ENCODE measurements around the gene CYLC1. TPM values are rescaled to one million over a fixed set of nuclear protein-coding genes. Genes with fewer than 3 reads are reported as not detected.

CYLC1 gene
- not detected for total RNA-seq

DNA sequence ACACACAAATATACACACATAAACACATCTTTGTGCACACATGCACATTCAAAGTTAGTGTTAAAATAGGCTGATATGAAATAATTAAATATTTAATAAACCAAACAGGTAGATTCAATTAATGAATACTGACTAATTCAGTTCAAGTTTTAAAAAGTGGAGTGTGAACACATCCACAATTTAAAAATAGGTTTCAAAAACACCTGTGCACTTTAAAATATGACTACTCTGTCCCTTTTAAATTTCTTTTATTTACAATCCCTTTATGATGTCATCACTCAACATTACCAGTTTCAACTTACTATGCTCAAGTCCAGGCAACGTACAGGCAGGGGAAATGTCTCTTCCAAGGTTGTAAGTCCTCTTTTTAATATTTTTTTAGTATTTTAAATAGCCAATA, at the start of gene CYLC1:
Gene CYLC1 (plus strand): TSS at position 301 of the 400 bp plus-strand sequence. CDS start 37 bp downstream, at position 338.
- no peak within 1 kb of the TSS for H3K4me3 Mint-ChIP-seq
- ATAC-seq = no peak
- H3K36me3 Mint-ChIP-seq (ENCODE audit: low read depth) = no peaks in the 10 kb centered on the region
- no peaks in the 10 kb centered on the region for H3K9me3 Mint-ChIP-seq (ENCODE audit: insufficient read depth)
- no peaks in the 10 kb centered on the region for H3K4me1 Mint-ChIP-seq (ENCODE audit: low read depth)
- H3K27ac Mint-ChIP-seq = no peak within 1 kb of the TSS
- CTCF ChIA-PET = no interaction called here
- H3K27me3 Mint-ChIP-seq (ENCODE audit: low read depth) = no peaks in the 10 kb centered on the region
- POLR2A ChIA-PET = no interaction called here
- DNase-seq = no peak

DNA sequence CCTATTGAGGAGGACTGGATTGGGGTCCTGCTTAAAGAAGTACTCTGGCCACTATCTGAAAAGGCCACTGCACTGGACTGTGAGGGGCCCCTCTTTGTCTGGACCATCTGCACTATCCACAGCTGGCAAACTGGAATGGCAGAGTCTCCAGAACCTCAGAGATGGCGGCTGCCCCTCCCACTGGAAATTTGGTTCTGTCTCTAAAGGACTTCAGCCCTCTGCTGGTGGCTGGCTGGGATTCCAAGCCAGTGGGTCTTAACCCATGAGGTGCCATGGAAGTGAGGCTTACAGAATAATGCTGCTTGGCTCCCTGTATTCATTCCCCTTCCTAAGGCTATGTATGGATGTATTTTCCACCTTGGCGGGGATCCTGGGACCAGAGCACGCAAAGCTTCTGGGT, 41.6 kb upstream of the CYLC1 start:
- ChIA-PET POLR2A (no interaction called here), CTCF (no interaction called here)
- DNase-seq (no peak), ATAC-seq (no peak)
- no peaks in the 10 kb centered on the region for H3K4me1 Mint-ChIP-seq (ENCODE audit: low read depth)
- H3K27ac Mint-ChIP-seq = no peak overlapping the region
- no peaks in the 10 kb centered on the region for H3K36me3 Mint-ChIP-seq (ENCODE audit: low read depth)
- H3K27me3 Mint-ChIP-seq (ENCODE audit: low read depth) = no peaks in the 10 kb centered on the region
- H3K9me3 Mint-ChIP-seq (ENCODE audit: insufficient read depth) = no peaks in the 10 kb centered on the region
- H3K4me3 Mint-ChIP-seq = no peak overlapping the region

DNA sequence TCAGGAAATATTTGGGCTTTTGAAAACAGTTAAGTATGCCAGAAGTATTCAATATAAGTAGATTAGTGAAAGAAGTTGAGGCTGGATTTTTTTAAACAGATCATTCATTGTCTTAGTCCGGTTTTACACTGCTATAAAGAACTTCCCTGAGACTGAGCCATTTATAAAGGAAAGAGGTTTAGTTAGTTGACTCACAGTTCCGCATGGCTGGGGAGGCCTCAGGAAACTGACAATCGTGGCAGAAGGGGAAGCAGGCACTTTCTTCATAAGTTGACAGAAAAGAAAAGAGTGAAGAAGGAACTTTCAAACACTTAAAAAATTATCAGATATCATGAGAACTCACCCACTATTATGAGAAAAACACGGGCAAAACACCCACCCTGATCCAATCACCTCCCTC, 31.1 kb upstream of the CYLC1 start:
- Mint-ChIP-seq H3K4me3 (no peak overlapping the region), H3K36me3 (ENCODE audit: low read depth) (no peaks in the 10 kb centered on the region), H3K4me1 (ENCODE audit: low read depth) (no peaks in the 10 kb centered on the region), H3K9me3 (ENCODE audit: insufficient read depth) (no peaks in the 10 kb centered on the region), H3K27ac (no peak overlapping the region), H3K27me3 (ENCODE audit: low read depth) (no peaks in the 10 kb centered on the region)
- ATAC-seq (no peak), DNase-seq (no peak)
- ChIA-PET CTCF (no interaction called here), POLR2A (no interaction called here)

DNA sequence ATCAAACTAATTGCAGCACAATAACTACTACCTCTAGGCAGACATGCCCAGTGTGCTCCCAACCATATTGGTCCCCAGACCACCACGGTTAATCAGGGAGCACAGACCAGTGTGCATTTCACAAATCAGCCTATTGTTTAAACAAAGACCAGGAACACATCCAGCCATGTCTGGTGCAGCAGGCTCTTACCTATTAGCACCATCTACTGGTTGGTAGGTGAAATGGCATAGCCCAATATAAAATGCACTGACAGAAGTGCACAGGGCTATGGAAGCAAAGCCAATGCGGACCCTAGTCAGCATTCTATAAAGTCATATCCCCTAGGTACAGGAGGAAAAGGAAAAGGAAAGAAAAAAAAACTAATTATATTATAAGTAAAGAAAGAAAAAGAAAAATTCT, 15.5 kb upstream of the CYLC1 start:
- DNase-seq = no peak
- no peak overlapping the region for H3K4me3 Mint-ChIP-seq
- H3K27ac Mint-ChIP-seq = no peak overlapping the region
- ChIA-PET POLR2A (no interaction called here), CTCF (no interaction called here)
- no peak for ATAC-seq
- H3K4me1 Mint-ChIP-seq (ENCODE audit: low read depth) = no peaks in the 10 kb centered on the region
- no peaks in the 10 kb centered on the region for H3K36me3 Mint-ChIP-seq (ENCODE audit: low read depth)
- H3K27me3 Mint-ChIP-seq (ENCODE audit: low read depth) = no peaks in the 10 kb centered on the region
- H3K9me3 Mint-ChIP-seq (ENCODE audit: insufficient read depth) = no peaks in the 10 kb centered on the region

DNA sequence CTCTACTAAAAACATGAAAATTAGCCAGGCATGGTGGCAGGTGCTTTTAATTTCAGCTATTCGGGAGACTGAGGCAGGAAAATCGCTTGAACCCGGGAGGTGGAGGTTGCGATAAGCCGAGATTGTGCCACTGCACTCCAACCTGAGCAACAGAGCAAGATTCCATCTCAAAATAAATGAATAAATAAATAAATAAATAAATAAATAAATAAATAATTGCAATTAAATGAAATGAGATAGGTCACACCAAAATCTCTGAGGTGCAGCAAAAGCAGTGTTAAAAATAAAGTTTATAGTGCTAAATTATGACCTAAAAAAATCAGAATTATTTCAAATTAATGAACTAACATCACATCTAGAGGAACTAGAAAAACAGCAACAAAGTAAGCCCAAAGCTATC, 13.6 kb upstream of the CYLC1 start:
- Mint-ChIP-seq H3K27me3 (ENCODE audit: low read depth) (no peaks in the 10 kb centered on the region), H3K9me3 (ENCODE audit: insufficient read depth) (no peaks in the 10 kb centered on the region), H3K27ac (no peak overlapping the region), H3K36me3 (ENCODE audit: low read depth) (no peaks in the 10 kb centered on the region), H3K4me3 (no peak overlapping the region), H3K4me1 (ENCODE audit: low read depth) (no peaks in the 10 kb centered on the region)
- ATAC-seq = no peak
- DNase-seq = no peak
- CTCF ChIA-PET = no interaction called here
- POLR2A ChIA-PET = no interaction called here

GRCh38 chrX:83888585-83888984, 27.6 kb downstream of the CYLC1 start:
- H3K27me3 Mint-ChIP-seq (ENCODE audit: low read depth) = no peaks in the 10 kb centered on the region
- ChIA-PET POLR2A (no interaction called here), CTCF (no interaction called here)
- ATAC-seq (no peak), DNase-seq (no peak)
- no peak overlapping the region for H3K4me3 Mint-ChIP-seq
- no peak overlapping the region for H3K27ac Mint-ChIP-seq
- H3K4me1 Mint-ChIP-seq (ENCODE audit: low read depth) = no peaks in the 10 kb centered on the region
- no peaks in the 10 kb centered on the region for H3K9me3 Mint-ChIP-seq (ENCODE audit: insufficient read depth)
- H3K36me3 Mint-ChIP-seq (ENCODE audit: low read depth) = no peaks in the 10 kb centered on the region

DNA sequence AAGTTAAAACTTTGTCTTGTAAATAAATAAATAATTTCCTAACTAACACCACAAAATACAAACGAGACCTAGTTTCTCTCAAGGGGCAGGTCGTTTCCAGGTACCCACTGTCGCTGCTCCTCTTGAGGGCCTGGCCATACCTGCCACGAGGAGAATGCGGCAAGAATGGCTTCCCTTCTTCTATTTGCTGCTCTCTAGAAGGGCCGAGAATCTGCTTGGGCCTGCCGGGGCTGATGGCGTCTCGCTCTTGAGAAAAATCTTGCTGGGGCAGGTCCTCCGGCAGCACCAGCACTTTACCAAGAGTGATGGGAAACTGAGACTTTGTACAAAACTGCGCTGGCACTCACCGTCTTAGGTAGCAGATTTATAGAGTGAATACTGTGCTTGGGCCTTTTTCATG, 31.5 kb downstream of the CYLC1 start:
- Mint-ChIP-seq H3K4me3 (no peak overlapping the region), H3K27ac (no peak overlapping the region), H3K36me3 (ENCODE audit: low read depth) (no peaks in the 10 kb centered on the region), H3K9me3 (ENCODE audit: insufficient read depth) (no peaks in the 10 kb centered on the region), H3K4me1 (ENCODE audit: low read depth) (no peaks in the 10 kb centered on the region), H3K27me3 (ENCODE audit: low read depth) (no peaks in the 10 kb centered on the region)
- POLR2A ChIA-PET = no interaction called here
- CTCF ChIA-PET = no interaction called here
- ATAC-seq (no peak), DNase-seq (no peak)

DNA sequence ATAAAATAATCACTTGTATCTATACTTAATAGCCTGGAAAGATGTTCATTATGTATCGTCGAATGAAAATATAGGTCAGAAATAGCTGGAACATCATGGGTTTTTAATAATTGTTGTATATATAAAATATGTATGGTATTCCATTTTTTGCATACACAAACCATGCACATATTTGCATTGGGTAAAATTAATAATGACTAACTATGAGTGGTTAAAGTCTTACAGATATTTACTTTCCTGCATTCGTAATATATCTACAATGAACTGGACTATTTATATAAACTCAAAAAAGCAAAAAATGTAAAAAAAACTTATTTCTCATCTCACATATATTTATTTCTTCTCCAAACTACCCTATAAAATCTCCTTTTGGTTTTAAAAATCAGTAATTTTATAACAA, 46.0 kb downstream of the CYLC1 start:
- Mint-ChIP-seq H3K36me3 (ENCODE audit: low read depth) (no peaks in the 10 kb centered on the region), H3K27ac (no peak overlapping the region), H3K27me3 (ENCODE audit: low read depth) (no peaks in the 10 kb centered on the region), H3K9me3 (ENCODE audit: insufficient read depth) (peaks cover 5% of the 10 kb centered on the region), H3K4me1 (ENCODE audit: low read depth) (no peaks in the 10 kb centered on the region), H3K4me3 (no peak overlapping the region)
- no peak for ATAC-seq
- ChIA-PET POLR2A (no interaction called here), CTCF (no interaction called here)
- no peak for DNase-seq

- POLR2A ChIA-PET = no interaction called here
- Mint-ChIP-seq H3K36me3 (ENCODE audit: low read depth) (no peaks in the 10 kb centered on the region), H3K27ac (no peak overlapping the region), H3K4me3 (no peak overlapping the region), H3K9me3 (ENCODE audit: insufficient read depth) (peaks cover 4% of the 10 kb centered on the region), H3K27me3 (ENCODE audit: low read depth) (no peaks in the 10 kb centered on the region), H3K4me1 (ENCODE audit: low read depth) (no peaks in the 10 kb centered on the region)
- no peak for ATAC-seq
- no peak for DNase-seq
- CTCF ChIA-PET = no interaction called here
These were observed 55.6 kb downstream of the CYLC1 start for GRCh38 chrX:83916525-83916924.

DNA sequence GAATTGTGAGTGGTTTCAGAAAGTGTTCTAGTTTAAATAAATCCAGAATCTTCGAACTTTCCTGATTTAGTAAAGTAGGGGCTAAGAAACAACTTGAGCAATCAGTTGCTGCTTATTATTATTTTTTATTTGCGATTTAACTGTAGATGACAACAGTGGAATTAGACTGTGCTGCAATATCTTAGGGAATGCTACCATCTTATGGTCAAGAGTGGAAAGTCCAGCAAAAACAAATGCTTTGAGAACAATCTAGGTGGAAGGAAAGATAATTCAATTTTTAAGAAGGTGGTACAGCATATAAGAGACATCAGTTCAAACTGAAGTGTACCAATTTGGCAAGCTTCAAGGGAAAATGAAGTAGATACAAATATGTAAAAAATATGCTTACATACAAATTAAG, 73.3 kb downstream of the CYLC1 start:
- CTCF ChIA-PET = no interaction called here
- no peaks in the 10 kb centered on the region for H3K4me1 Mint-ChIP-seq (ENCODE audit: low read depth)
- no peak for ATAC-seq
- no peaks in the 10 kb centered on the region for H3K9me3 Mint-ChIP-seq (ENCODE audit: insufficient read depth)
- no peak overlapping the region for H3K4me3 Mint-ChIP-seq
- H3K36me3 Mint-ChIP-seq (ENCODE audit: low read depth) = no peaks in the 10 kb centered on the region
- H3K27ac Mint-ChIP-seq = no peak overlapping the region
- no peak for DNase-seq
- no peaks in the 10 kb centered on the region for H3K27me3 Mint-ChIP-seq (ENCODE audit: low read depth)
- POLR2A ChIA-PET = no interaction called here

Measured in activated CD8-positive, alpha-beta T cell treated with anti-CD3 and anti-CD28 coated beads, Interleukin-2, amount 10 ng/mL, durations not matched to agents 7 days and 5 days (primary cell).